Dedifferentiated amniotic fluid mesenchymal stem cell (primary cell): Measurements from ENCODE around the gene C2orf81.
"Not testable (repeated sequence)": the region's sequence is repeated elsewhere in the genome, so short reads cannot be mapped to it uniquely, and the experiment has no call there.

Experiments
- DNase-seq: peaks from one replicate; pipeline ENCODE4 v3.0.0-alpha.2; 2016; ENCODE audit errors: extremely low spot score

The C2orf81 gene

DNA sequence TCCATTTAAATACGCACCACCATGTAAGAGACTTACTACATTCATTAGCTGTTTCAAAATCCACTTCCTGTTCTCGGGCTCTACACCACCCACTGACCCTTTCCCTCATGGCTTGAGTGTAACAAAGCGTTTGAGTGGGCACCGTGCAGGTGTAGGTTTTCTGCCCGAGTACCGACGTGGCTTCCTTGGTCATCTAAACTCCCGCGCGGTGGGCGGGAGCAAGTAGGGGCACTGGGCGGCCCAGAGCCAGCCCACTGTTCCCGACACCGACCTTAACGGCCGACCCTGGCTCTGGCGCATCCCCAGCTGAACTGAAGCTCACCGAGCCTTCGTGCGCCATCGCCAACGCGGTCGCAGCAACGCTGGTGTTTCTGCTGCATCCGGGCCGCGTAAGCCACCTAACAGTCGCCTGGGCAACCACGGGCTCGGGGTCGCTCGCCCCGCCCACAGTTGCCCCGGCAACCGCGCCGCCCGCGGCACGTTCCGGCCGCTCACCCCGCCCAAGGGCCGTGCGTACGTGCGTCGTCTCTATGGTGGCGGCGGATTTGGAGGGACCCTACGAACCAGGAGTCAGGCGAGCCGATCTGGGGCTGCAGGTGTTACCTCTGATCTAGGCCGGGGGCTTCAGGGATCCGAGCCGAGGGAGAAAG, at the start of gene C2orf81, which contains the start of gene WDR54:
C2orf81 (minus strand) TSS at position 399 of the 650 bp plus-strand sequence; CDS start at position 340, 59 bp downstream.
WDR54 (plus strand) TSS at position 510 of the 650 bp plus-strand sequence. CDS start 424 bp downstream, outside the sequence.
- DNase-seq = peak; percentile 53

DNA sequence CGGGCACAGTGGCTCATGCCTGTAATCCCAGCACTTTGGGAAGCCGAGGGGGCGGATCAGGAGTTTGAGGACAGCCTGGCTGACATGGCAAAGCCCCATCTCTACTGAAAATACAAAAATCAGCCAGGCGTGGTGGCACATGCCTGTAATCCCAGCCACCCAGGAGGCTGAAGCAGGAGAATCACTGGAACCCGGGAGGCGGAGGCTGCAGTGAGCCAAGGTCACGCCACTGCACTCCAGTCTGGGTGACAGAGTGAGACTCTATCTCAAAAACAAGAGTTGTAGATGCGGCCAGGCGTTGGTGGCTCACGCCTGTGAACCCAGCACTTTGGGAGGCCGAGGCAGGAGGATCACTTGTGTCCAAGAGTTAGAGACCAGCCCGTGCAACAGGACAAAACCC, 49.3 kb upstream of the C2orf81 start:
- not testable (repeated sequence) for DNase-seq

GRCh38 chr2:74464406-74464805, 43.0 kb upstream of the C2orf81 start:
- DNase-seq = no peak

DNA sequence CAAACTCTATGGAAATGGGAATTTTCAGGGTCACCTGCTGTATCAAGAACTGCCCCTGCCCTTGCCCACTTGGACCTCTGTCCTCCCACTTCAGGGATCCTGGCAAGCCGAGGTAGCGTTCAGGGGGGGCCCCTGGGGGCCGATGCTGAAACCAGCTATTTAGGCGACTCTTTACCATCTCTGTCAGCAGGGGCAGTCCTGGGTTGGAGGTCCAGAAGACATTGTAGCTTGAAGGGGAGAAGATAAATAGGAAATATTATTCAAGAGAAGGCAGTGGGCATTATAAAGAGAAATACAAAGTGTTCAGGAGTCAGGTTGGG, 41.3 kb upstream of the C2orf81 start:
- DNase-seq = no peak

DNA sequence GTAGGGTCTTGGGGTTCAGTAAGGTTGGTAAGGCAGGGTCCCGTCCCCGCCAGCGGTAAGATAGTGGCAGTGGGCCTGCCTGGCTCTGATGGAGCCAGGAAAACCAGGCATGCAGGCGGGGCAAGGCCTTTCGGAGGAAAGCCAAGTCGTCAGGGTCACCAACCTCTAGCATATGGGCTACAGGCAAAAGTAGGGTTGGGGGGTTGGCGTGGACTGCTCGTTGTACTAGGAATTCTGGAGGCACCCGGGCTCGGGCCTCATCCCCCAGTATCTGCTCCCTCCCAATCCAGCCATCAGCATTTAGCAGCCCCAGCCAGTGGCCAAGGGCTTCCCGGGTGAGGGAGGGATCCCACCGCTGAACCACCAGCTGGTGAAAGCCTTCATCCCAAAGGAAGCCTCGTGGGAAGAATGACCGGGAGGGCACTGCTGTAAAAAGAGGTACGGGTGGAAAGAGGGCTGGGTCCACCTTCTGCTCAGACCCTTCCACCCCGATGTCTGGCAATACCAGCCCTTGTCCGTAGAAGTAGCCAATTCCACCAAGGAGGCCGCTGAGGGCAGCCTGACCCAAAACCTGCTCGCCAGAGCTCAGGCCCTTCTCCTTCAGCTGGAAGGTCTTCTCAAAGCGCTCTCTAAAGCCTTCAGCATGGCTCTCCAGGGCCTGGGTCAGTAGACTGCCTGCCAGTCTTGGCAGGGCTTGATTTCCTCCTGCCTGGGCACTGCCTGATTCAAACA, 40.8 kb upstream of the C2orf81 start:
- DNase-seq = no peak

DNA sequence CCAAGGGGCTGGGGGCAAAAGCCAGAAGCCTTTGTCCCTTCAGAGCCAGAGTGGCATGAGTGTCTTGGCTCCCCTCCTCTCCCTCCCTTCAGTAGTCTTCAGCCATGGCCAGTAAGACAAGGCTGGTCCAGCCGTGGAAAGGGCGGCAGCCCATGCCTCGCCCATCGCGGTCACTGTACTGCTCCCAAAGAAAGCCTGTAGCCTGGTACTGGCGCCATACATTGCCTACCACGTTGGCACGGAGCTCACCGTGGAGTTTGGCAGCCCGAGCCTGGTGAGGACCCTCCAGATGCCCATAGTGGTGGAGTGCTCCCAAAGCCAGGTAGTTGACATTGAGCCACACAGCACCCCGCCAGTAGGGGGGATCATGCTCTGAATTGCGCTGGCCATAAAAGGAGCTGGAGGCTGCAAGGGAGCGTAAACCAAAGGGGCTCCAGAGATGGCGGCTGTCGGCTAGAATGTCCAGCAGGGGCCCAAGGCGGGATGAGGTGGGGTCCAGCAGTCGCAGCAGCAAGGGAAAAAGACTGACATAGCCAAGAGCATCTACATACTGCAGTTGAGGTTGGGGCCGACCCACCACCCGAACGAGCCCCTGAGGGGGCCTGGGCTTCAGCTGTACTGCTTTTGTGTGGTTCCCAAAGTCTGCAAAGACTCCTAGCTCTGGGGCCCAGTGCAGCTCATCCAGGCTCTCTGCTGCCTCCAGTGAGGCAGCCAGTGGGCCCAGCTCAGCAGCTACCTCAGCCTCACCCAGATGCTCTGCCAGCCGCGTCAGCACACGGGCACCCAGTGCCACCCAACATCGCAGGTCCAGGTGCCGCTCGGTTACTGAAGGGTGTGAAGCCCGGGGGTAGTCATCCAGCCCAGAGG, 40.0 kb upstream of the C2orf81 start:
- no peak for DNase-seq

DNA sequence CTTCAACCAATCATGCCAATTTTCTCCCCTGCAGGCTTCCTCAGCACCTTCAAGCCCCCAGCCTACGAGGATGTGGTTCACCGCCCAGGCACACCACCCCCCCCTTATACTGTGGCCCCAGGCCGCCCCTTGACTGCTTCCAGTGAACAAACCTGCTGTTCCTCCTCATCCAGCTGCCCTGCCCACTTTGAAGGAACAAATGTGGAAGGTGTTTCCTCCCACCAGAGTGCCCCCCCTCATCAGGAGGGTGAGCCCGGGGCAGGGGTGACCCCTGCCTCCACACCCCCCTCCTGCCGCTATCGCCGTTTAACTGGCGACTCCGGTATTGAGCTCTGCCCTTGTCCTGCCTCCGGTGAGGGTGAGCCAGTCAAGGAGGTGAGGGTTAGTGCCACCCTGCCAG, 38.8 kb upstream of the C2orf81 start:
- DNase-seq = not testable (repeated sequence)

- DNase-seq = not testable (repeated sequence)
Observed at GRCh38 chr2:74459503-74460118, 38.2 kb upstream of the C2orf81 start.

GRCh38 chr2:74458938-74459363, 37.5 kb upstream of the C2orf81 start:
- DNase-seq = no peak

DNA sequence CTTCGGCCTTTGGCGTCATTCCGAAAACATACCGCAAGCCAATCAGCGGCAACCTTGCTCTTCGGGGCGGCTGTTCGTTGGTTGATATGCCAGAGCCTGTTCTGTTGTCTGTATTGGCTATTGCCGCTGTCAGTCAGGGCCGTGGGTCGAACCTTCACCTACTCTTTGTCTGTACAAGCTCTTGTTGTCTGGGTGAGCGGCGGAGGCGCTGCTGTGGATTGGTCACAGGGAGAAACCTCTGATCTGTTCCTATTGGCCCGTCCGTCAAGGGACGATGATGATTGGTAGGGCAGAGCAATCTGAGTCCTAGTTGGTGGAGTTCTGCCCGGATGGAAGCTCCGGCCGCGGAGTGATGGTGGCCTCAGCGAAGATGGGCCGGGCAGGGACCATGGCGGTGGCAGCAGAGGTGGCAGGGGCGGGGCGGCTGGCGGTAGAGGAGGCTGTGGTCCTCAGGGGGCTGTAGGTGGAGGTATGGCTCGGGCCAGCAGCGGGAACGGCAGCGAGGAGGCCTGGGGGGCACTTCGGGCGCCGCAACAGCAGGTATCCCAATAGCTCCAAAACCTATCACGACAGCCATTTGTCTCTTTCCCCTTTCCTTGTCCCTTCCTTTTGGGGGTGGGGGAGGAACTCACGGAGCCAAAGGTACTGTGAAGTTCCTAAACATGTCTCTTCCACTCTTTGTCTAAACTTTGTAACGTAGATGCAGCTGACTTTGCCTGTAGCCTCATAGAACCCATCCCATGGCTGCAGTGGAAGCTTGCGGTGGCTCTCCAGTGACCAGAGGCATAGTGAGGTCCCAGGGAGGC, 36.9 kb upstream of the C2orf81 start, which contains the start of gene WBP1:
WBP1 (plus strand) TSS at position 307 of the 806 bp plus-strand sequence; CDS start at position 472, 165 bp downstream.
- DNase-seq = peak; percentile 100

GRCh38 chr2:74457549-74458131, 36.2 kb upstream of the C2orf81 start:
- no peak for DNase-seq

DNA sequence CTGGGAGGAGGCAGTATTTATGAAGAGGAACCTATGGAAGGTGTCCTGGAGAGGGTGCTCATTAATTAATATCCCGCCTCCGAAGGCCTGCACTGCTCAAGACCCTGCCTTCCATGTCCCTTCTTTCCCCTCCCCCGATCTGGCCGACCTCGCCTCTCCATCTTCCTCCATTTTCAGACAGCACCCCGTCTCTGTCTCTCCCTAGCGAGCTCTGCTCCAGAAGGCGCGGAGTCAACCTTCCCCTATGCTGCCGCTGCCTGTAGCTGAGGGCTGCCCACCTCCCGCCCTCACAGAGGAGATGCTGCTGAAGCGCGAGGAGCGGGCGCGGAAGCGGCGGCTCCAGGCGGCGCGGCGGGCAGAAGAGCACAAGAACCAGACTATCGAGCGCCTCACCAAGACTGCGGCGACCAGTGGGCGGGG, 35.7 kb upstream of the C2orf81 start:
- no peak for DNase-seq

- peak; percentile 99 for DNase-seq
Observed at GRCh38 chr2:74454654-74455511, 33.5 kb upstream of the C2orf81 start, which contains the start of gene INO80B. Gene INO80B (plus strand): TSS chr2:74455087. CDS start chr2:74455117, 30 bp downstream.

GRCh38 chr2:74450570-74451190, 29.3 kb upstream of the C2orf81 start:
- DNase-seq = no peak

GRCh38 chr2:74448771-74449170, 27.4 kb upstream of the C2orf81 start:
- no peak for DNase-seq

DNA sequence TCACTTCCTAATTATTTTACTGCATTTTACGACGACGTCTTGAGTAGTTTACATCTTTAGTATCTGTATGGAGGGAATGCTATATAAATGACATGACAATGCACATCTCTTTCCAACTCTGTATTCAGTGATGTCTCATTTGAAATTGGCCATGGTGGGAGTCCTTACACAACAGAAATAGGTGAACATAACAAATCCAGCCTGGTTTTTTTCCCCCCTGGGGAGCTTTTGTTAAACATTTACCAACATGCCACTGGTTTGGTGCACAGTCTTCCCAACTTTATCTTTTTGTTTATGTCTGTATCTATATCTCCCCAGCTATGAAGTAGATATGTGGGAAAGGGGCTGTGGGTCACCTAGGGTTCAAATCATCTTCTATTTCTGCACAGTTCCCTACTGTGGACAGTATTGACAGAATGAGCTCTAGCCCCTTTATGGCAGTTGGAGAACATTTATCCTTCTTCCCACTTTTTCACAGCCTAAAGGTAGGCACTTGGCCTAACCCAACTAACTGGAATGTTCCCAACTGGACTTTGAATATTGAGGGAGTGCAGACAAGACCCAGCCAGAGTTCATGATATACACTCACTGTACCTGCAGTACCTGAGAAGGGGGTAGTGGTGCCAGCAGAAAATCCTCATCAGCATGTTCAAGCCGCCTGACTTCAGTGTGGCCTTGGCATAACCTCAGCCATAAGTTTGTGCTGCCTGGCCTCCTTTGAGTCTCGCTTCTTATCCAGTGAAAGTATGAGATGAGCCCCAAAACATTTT, 26.0 kb upstream of the C2orf81 start:
- DNase-seq = no peak

- no peak for DNase-seq
Observed at GRCh38 chr2:74444498-74445318, 23.3 kb upstream of the C2orf81 start.
